Measurements from ENCODE around the gene AFF2. TPM values are rescaled to one million over a fixed set of nuclear protein-coding genes. Genes with fewer than 3 reads are reported as not detected.

AFF2 gene
- total RNA-seq, 3 donors from 2014 or later, result 4.6 to 41.0 (median 5.7) TPM

- no peak for TF ChIP-seq POLR2AphosphoS5 (IDR thresholded peaks at IDR 0.05)
- H3K27ac ChIP-seq, result no peak overlapping the region
- peaks cover 0 to 18% of the 10 kb centered on the region in 2 donors for H3K27me3 ChIP-seq
- no peak overlapping the region for H3K4me3 ChIP-seq
- intact Hi-C loops (cut with DNase I; ENCODE audit: low total_unique reads), result no loop called here
- H3K36me3 ChIP-seq, result no peaks in the 10 kb centered on the region
- H3K4me1 ChIP-seq, result no peaks in the 10 kb centered on the region
- DNase-seq (ENCODE audit: low spot score in 2 of 2), result no peak
- no peaks in the 10 kb centered on the region for H3K9me3 ChIP-seq
Observed at GRCh38 chrX:148540671-148541583, 40.5 kb downstream of the AFF2 start.

- Histone ChIP-seq H3K36me3 (no peaks in the 10 kb centered on the region), H3K4me3 (no peak overlapping the region), H3K27ac (no peak overlapping the region), H3K4me1 (no peaks in the 10 kb centered on the region), H3K27me3 (peaks cover 0 to 19% of the 10 kb centered on the region in 2 donors), H3K9me3 (no peaks in the 10 kb centered on the region)
- intact Hi-C loops (cut with DNase I; ENCODE audit: low total_unique reads), result no loop called here
- DNase-seq (ENCODE audit: low spot score in 2 of 2), result no peak
- TF ChIP-seq POLR2A (IDR thresholded peaks at IDR 0.05) (no peak), CTCF (IDR thresholded peaks at IDR 0.05) (no peak), POLR2AphosphoS5 (IDR thresholded peaks at IDR 0.05) (no peak)
Observed at GRCh38 chrX:148541584-148541940, 41.1 kb downstream of the AFF2 start.

GRCh38 chrX:148542481-148543255 lies 42.3 kb downstream of the AFF2 start:
- no peak overlapping the region for H3K27ac ChIP-seq
- intact Hi-C loops (cut with DNase I; ENCODE audit: low total_unique reads), result no loop called here
- no peaks in the 10 kb centered on the region for H3K36me3 ChIP-seq
- no peak for DNase-seq (ENCODE audit: low spot score in 2 of 2)
- H3K4me3 ChIP-seq, result no peak overlapping the region
- H3K27me3 ChIP-seq, result peaks cover 0 to 15% of the 10 kb centered on the region in 2 donors
- no peaks in the 10 kb centered on the region for H3K9me3 ChIP-seq
- H3K4me1 ChIP-seq, result no peaks in the 10 kb centered on the region
- TF ChIP-seq POLR2A (IDR thresholded peaks at IDR 0.05) (no peak), POLR2AphosphoS5 (IDR thresholded peaks at IDR 0.05) (no peak), CTCF (IDR thresholded peaks at IDR 0.05) (no peak)

GRCh38 chrX:148552775-148553174 lies 52.4 kb downstream of the AFF2 start:
- Histone ChIP-seq H3K27ac (no peak overlapping the region), H3K9me3 (no peaks in the 10 kb centered on the region), H3K36me3 (no peaks in the 10 kb centered on the region), H3K4me3 (no peak overlapping the region), H3K27me3 (peaks cover 0 to 9% of the 10 kb centered on the region in 2 donors), H3K4me1 (no peaks in the 10 kb centered on the region)
- intact Hi-C loops (cut with DNase I; ENCODE audit: low total_unique reads), result no loop called here
- DNase-seq (ENCODE audit: low spot score in 2 of 2), result no peak
- TF ChIP-seq POLR2AphosphoS5 (IDR thresholded peaks at IDR 0.05) (no peak), POLR2A (IDR thresholded peaks at IDR 0.05) (no peak), CTCF (IDR thresholded peaks at IDR 0.05) (no peak)

GRCh38 chrX:148555101-148555500 lies 54.7 kb downstream of the AFF2 start:
- peaks cover 0 to 9% of the 10 kb centered on the region in 2 donors for H3K27me3 ChIP-seq
- H3K9me3 ChIP-seq, result no peaks in the 10 kb centered on the region
- H3K4me3 ChIP-seq, result no peak overlapping the region
- intact Hi-C loops (cut with DNase I; ENCODE audit: low total_unique reads), result no loop called here
- no peak for DNase-seq (ENCODE audit: low spot score in 2 of 2)
- no peak for TF ChIP-seq POLR2AphosphoS5 (IDR thresholded peaks at IDR 0.05)
- H3K27ac ChIP-seq, result no peak overlapping the region
- H3K4me1 ChIP-seq, result no peaks in the 10 kb centered on the region
- no peaks in the 10 kb centered on the region for H3K36me3 ChIP-seq
